GM03348 (cell line): ENCODE measurements around the gene PLCD3.

Experiments
- DNase-seq: peaks from one replicate; pipeline ENCODE4 v3.0.0; 2012; ENCODE audit warnings: low spot score

Gene PLCD3

DNA sequence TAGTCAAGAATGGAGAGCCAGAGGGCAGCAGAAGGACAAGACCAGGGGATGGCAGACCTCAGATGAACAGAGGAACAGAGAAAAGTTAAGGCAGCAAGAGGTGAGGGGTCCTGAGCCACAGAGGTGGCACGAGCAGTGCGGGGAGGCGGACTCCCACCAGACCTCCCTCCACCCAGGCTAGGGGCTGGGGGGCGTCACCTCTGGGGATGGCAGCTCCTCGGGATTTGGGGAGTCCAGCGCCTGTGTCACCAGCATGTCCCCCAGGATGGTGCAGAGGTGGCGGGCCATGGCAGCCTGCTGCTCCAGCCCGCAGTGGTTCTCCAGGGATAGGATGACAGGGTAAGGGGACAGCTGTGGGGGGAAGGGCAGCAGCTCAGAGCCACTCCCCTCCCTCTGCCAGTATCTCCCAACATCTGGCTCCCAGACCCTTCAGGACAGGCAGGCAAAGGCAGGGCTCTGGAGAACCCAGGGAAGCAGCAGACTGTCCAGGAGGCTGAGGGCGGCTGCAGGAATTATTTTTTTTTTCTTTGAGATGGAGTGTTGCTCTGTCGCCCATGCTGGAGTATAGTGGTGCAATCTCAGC, 15.8 kb downstream of the PLCD3 start:
- no peak for DNase-seq

DNA sequence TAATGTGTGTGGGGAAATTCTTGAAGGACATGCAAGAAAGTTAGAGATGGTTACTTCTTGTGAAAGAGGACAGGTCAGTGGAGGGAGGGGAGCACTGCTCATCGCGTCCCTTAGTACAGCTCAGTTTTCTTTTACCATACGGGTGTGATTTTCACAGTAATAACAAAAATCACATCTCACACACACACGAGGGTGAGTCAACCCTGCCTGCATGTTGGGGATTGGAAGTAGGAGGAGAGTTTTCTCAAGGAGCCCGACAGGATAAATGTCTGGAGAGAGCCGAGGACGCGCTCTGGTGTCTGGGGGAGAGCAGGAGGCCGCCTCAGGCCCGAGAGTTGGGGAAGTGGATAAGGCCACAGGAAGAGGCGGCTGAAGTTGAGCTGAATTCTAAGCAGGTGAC, 16.4 kb downstream of the PLCD3 start:
- no peak for DNase-seq

DNA sequence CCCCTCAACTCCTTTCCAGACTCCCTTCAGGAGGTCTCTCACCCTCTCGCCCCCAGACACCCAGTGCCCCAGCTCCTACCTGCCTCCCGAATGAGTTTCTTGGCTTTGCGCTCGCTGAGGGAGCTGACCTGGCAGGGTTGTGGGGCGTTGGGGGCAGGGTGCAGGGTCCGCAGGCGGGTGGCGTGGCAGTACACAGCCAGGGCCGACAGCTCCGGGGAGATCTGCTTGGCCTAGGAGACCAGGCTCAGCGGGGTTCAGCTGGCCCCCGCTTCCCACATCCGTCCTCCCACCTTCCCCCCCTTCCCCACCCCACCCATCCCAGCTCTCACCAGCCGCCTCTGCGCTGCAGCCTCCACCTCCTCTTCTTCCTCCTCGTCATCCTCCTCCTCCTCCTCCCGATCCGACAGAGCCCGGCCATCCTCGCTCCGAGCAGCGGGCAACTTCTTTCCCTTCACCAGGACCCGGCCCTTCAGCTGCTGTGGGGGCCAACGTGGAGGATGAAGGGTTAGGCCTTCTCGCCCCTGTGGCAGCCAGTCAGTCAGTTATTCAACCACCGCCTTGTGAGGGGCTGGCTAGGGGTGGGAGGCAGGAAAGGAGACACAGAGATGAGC, 17.2 kb downstream of the PLCD3 start:
- no peak for DNase-seq

- no peak for DNase-seq
Measured at GRCh38 chr17:45114117-45114932, 18.0 kb downstream of the PLCD3 start.

DNA sequence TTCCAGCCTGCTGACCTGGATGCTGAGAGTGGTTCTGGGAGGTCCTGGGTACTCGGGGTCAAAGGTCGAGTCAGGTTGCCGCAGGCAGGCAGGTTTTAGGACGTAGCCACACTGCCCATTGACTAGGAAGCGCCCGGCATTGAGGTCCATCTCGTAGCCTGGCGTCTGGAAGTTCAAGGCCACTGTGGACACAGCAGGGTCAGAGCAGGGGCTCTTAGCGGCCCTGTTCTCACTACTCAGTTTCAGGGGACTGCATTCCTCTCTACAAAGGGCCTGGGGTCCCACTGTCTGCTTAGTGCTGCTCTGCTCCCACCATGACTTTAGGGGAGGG, 18.9 kb downstream of the PLCD3 start:
- DNase-seq = no peak

GRCh38 chr17:45112559-45113423, 19.5 kb downstream of the PLCD3 start:
- DNase-seq = no peak

DNA sequence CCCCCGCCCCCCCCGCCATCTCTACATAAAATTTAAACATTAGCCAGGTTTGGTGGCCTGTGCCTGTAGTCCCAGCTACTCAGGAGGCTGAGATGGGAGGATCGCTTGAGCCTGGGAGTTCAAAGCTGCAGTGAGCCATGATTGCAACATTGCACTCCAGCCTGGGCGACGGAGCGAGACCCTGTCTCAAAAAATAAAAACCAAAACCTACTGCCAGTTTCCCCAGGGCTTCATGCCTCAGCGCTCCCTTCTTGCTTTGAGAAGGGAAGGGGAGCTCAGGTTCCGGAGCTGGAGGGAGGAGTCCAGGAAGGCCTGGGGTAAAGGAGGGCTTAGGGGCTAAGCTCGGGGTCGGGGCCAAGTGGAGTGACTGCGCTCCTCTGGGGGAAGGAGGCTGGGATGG, 20.5 kb downstream of the PLCD3 start:
- no peak for DNase-seq

DNA sequence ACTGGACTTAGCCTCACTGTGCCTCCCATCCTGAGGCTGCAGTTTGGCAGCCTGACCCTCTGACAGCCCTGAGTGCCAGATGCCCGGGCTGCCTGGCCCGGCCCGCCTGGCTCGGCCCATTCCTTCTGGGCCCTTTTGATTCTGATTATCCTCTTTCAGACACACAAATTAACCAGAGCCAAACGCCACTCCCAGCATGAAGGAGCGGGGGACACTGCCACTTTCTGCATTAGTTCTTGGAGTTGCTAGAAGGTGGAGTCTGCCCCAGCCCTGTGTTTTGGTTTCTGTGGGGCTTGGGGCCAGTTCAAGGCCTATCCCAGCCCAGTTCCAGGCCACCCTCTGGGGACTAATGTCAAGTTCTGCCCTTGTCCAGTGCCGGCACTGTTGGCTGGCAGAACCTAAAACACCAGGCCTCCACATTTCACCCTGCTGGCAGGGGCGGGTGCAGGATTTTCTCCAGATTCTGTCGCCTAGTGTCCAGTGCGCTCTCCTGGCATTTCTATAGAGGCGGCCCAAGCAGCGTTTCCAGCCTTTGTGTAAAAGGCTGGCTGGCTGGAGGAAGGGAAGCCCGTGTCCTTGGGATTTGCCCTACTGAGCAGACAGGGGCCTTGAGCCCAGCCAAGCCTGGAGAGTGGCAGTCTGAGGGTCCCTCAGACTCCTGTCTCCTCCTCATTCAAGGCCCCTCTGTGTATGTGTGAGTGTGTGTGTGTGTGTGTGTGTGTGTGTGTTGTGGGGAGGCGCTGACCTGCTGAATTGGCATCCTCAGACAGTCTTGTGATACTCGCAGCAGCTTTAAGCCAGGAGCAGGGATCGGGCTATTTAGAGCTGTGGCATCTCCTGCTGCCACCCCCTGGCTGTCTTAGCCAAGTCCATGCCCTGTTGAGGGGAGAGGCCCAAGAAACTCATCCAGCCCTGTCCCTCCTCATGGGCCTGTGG, 21.4 kb downstream of the PLCD3 start:
- DNase-seq = no peak

DNA sequence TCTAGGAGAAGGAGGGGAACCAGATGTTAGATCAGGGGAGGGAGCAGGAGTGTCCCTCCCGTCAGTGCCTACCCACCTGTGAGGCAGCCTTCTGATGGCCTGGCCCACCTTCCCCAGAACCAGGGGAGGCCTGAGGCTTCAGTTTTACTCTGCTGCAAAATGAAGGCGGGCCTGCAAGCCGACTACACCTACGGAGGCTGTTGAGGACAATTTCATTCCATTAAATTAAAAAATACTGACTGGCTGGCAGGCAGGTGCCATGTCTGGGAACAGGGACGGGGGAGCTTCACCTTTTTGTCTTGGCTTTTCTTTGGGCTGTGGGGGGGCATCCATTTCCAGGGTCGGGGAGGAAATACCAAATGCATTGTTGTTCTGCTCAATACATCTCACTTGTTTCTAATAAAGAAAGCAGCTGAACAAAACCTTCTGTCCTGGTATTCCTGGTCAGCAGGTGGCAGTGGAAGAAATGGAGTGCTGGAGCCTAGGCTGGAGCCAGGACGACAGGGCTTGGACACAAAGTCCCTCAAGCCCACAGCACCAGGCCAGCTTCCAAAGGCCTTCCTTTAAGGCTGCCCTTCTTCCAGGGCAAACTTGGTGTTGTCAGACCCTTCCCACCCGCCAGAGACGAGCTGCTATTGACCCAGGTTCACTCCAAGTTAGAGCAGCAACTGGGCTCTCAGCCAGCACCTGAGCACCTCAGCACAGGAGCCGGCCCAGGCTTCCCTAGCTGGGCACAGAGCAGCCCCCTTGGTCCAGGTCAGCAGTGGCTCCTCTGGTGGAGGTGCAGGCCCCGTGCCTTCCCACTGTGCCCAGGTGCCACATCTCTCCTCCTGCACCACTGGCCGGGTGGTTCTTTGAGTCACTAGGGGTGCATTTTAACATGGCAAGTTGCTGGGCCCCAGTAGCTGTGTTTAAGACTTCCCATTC, 23.5 kb downstream of the PLCD3 start:
- no peak for DNase-seq

- no peak for DNase-seq
Measured at GRCh38 chr17:45108051-45108450, 24.3 kb downstream of the PLCD3 start.

- DNase-seq = no peak
Measured at GRCh38 chr17:45107293-45108010, 24.9 kb downstream of the PLCD3 start.

DNA sequence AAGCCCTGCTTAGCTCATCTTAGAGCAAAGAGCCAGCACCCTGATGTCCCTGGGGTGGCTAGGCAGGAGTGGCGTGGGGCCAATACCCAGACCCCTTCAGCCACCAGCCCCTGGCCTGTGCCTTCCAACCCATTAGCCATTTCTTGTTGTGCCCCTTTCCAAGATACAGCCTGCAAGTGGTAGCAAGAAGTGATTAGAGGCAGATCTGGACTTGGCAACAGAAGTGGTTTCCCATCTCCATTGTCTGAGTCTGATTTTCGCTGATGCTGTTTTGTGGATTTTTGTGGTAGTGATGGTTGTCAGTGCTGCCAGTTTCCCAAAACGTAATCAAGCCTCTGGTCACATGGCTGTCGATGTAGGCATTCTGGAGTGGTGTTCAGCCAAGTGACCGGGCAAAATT, 25.7 kb downstream of the PLCD3 start:
- no peak for DNase-seq

DNA sequence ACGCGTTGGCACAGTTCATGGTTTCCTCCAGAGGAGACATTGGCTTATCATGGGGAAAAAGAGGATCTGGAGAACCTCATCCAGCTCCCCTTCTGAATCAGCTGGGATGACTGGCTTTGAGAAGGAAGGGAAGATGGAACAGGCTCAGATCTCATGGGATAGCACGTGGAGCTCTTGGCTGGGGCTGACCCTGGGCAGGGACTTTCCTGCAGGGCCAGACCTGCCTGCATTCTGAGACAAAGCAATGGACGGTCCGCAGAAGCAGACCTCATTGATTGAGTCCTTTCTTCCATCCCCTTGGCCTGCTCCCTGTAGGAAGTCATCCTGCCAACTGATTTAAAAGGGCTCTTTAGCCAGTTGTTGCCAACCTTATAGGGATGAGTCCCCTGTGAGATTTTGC, 26.2 kb downstream of the PLCD3 start:
- DNase-seq = no peak

DNA sequence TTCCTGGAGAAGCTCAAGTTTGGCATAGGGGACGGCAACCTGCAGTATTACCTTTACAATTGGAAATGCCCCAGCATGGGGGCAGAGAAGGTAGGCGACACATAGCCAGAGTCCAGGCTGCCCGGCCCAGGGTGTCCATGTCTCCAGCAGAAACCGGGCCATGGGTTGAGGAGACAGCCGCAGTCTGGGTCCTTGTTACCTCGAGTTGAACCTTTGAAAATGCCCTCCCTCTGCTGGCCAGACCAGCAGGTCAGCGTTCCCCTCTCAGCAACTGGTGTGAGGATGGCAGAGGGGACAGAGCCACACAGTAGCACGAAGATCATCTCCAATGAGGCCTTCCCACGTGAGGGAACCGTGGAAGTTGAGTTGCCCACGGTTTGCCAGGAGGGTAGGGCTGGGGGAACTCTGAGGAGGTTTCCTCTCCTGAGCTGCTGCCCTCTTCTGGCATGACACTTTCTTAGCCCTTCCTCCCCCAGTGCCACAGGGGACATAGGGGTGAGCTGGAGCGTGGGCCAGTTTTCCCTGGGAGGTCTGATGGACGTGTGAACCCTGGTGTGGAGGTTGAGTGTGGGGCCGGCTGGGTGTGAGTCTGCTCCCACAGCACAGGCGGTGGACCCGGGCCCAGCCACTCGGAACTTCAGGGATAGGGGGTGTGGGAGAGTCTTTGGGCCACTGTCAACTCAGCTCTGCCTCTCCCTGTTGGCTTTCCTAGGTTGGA, 27.2 kb downstream of the PLCD3 start:
- no peak for DNase-seq

DNA sequence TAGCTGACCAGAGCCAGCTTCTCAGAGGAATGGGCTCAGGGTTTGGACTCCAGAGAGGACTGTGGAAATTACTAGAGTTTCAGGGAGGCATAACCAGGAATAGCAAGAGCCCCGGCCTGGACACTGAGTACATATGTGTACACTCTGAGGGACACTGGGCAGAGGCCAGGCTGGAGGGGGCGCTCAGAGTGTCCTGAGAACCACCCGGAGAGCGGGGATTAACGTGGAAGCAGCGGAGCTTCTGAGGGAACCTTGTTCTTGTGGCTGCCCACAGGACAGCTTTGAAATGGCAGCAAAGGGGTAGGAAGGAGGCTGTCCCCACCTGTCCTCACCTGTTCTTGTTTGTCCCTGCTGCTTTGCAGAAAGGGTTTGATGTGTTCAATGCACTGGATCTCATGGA, 27.8 kb downstream of the PLCD3 start:
- DNase-seq = no peak

- DNase-seq = no peak
Measured at GRCh38 chr17:45104029-45104428, 28.3 kb downstream of the PLCD3 start.

DNA sequence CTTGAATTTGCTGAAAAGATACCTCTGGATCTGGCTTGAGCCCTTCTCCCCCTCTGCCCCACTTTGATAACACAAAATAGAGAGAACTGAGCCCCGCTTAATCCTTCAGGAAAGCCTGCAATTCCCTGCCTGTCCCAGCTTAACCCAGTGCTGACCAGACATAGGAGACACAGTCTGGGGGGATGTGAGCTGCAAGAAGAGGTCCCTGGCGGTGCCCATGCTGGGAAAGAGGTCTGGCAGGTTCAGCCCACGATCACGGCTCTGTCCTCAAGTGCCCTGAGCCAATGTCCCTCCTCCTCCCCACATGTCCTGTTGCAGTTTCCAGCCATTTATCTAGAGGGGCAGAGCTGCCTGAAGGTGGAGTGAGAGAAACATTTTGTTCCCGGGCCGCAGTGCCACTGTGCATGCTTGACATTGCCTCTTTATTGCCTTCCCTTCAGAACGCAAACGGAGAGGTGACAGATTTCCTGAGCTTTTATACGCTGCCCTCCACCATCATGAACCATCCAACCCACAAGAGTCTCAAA, 29.0 kb downstream of the PLCD3 start:
- no peak for DNase-seq

GRCh38 chr17:45102856-45103255, 29.5 kb downstream of the PLCD3 start:
- no peak for DNase-seq
